Stimulated activated naive CD4-positive, alpha-beta T cell (primary cell): ENCODE results near the gene IL20RA.
A peak's percentile ranks its signal among the peaks of the same experiment; 100 is the strongest.
"Not testable (repeated sequence)": the region's sequence is repeated elsewhere in the genome, so short reads cannot be mapped to it uniquely, and the experiment has no call there.

Experiments
- DNase-seq, 6 experiments: peaks; one replicate each; lab custom pipeline; 2025; lab: John Stamatoyannopoulos, UW

The IL20RA gene, protein sequence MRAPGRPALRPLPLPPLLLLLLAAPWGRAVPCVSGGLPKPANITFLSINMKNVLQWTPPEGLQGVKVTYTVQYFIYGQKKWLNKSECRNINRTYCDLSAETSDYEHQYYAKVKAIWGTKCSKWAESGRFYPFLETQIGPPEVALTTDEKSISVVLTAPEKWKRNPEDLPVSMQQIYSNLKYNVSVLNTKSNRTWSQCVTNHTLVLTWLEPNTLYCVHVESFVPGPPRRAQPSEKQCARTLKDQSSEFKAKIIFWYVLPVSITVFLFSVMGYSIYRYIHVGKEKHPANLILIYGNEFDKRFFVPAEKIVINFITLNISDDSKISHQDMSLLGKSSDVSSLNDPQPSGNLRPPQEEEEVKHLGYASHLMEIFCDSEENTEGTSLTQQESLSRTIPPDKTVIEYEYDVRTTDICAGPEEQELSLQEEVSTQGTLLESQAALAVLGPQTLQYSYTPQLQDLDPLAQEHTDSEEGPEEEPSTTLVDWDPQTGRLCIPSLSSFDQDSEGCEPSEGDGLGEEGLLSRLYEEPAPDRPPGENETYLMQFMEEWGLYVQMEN

GRCh38 chr6:137044366-137045221 is at the start of gene IL20RA:
Gene IL20RA (minus strand): TSS chr6:137044965. CDS start chr6:137044728, 237 bp downstream.
- DNase-seq = no peak

DNA sequence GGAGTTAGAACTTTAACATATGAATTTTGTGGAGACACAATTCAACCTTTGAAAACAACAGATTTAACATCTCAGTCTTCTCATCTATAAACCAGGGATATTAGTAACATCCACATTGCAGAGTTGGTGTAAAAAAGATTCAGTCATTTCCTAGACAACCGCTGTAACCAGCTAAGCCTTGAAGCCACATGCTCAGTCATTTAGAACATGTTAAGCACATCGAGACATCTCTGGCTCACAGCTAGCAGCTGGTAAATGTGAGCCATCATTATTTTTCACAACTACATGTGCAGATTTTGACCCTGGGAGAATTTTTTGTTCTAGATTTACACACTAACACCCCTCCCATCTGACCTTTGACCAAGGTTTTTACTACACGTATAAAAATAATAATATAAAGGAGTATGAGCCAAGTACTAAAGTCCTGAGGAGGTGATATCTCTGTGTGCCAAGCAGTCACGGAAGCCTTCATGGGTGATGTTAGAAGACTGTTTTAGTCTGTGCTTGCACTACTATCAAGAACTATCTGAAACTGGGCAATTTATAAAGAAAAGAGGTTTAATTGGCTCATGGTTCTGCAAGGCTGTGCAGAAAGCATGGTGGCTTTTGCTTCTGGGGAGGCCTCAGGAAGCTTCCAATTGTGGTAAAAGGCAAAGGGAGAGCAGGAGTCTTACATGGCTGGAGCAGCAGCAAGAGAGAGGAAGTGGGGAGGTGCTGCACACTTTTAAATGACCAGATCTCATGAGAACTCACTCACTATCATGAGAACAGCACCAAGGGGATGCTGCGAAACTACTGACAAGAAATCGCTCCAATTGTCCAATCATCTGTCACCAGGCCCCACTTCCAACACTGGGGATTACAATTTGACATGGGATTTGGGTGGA is 48.7 kb upstream of the IL20RA start:
- DNase-seq = no peak

- no peak for DNase-seq
These were observed 47.3 kb upstream of the IL20RA start for GRCh38 chr6:137092018-137092417.

DNA sequence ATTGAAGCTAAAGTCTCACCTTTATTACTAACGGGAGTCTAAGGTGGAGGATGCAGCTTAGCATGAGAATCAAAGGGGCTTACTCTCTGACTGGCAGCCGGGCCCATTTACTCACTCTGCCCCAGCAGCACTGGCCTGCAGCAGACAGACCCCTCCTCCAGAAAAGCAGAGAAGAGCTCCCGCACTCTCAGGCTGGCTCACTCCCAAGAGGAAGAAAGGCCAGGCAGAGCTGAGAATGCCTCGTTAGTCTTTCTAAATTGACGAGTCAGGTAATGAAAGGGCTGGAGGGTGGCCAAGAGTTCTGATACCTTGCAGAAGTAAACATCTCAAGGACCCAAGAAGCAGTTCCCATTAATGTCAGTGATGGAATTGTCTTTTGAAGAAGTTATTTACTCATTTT is 44.5 kb upstream of the IL20RA start:
- DNase-seq = no peak

DNA sequence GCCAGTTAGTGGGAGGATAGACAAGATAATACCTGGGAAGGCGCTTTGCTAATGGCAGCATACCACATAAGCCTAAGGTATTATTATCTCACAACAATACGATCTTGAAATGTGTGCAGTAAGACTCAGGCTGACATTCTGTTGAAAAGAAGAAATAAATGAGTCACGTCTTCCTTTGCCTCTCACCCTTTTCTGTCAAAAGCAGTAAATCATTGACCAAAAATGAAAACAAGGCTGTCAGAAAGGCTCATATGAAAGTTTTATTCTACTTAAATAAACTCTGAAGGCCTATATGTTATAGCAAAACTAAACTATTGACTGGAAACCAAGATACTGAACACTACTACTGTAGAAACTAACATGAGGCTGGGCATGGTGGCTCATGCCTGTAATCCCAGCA is 43.1 kb upstream of the IL20RA start:
- no peak for DNase-seq

- no peak for DNase-seq
These were observed 41.3 kb upstream of the IL20RA start for GRCh38 chr6:137086031-137086430.

DNA sequence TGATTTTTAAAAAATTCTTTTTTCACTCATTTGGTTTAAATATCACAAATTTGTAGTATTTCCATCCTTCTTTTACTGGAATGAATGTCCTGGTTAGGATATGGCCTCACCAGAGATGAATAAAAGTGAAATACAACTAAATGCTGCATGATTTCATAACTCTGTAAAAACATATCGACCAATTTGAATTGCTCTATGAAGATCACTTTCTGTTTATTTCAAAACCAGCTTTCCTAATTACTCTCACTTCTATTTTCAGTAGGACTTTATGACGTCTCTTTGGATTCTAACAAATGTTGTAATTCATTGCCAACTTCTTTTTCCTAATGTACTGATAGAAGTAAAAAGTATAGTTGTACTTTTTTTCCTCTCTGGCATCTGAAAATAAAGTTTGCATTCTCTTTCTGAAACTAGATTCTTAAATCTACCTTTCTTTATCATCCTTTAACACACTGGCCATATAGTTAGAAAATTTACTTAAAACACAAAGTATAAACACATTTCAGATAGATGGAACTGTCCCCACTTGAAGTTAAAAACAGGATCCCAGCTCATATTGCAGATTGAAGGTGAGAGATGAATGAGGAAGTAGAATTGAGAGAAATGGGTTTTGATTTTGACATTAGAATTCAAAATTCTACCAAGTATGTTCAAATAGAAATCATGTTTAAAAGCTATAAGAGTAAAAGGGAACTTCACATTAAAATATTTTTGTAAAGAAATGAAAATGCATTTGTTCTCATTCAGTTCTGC is 40.3 kb upstream of the IL20RA start:
- DNase-seq = no peak

- DNase-seq = no peak
These were observed 39.3 kb upstream of the IL20RA start for GRCh38 chr6:137084090-137084489.

DNA sequence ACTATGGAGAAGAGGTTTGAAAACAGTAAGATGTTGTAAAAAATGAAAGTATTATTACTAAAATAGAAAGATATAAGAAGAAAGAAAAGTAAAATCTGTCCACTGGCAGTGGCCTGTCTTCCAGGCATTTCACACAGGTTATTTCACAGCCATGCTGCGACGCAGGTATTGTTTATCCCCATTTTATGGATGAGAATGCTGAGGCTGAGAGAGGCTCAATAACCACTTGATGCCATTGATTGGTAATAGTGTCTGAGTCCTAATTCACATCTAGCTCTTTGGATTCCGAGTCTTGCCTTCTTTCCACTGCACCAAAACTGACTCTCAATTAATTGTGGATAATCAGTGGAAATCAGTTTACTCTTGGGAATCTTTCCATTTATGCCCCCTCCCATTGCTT is 37.2 kb upstream of the IL20RA start:
- DNase-seq = no peak

DNA sequence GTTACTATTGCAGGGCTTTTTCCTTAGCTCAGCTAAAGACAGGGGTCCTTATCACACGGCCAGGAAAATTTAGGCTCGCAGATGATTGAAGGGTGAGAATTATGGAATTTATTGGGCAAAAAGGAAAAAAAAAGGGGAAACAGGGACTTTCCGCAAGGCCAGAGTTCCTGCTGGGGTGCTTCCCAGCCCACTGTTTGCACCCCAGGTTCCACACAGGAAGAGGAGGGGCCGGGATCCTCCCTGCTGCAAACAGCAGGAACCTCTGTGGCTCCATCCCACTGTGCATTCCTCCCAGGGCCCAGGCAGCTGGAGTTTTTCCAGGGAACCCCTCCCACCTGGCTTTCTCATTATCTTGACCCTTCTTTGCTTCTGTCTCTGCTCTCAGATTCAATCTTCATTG is 35.9 kb upstream of the IL20RA start:
- DNase-seq = no peak

GRCh38 chr6:137076277-137077068 is 31.7 kb upstream of the IL20RA start:
- peak in 4 of 6 experiments; percentile 3 to 26 (median 8) for DNase-seq

DNA sequence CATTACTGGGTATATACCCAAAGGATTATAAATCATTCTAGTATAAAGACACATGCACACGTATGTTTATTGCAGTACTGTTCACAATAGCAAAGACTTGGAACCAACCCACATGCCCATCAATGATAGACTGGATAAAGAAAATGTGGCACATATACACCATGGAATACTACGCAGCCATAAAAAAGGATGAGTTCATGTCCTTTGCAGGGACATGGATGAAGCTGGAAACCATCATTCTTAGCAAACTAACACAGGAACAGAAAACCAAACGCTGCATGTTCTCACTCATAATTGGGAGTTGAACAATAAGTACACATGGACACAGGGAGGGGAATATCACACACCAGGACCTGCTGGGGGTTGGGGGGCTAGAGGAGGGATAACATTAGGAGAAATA is 31.0 kb upstream of the IL20RA start:
- DNase-seq = not testable (repeated sequence)

- no peak for DNase-seq
These were observed 25.5 kb upstream of the IL20RA start for GRCh38 chr6:137070303-137070702.

DNA sequence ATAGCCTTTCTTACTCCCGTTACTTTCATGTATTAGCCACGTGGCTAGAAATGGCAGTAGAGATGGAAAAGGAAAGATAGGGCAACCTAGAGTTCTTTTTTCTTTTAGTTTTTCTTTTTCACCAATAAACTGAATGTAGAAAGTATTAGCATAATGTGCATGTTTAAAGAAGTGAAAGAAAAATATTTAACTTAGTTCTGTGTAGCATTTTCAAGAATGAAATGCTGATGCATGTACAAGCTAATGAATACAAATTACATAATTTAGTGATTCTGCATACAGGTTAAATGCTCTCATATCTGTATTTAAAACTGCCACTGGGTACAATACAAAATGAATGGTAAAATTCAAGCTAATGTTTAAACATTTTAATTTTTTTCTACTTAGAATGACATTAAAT is 22.6 kb upstream of the IL20RA start:
- no peak for DNase-seq

DNA sequence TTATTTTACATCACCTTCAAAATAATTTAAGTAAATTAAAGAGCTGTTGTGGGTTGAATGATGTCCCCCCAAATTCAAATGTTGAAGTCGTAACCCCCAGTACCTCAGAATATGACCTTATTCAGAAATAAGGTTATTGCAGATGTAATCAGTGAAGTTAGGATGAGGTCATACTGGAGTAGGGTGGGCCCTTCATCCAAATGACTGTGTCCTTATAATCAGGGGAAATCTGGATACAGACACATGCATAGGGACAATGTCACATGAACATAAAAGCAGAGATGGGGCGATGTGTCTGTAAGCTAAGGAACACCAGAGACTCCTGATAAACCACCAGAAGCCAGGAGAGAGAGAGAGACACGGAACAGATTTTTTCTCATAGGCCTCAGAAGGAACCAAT is 13.3 kb upstream of the IL20RA start:
- DNase-seq = no peak

DNA sequence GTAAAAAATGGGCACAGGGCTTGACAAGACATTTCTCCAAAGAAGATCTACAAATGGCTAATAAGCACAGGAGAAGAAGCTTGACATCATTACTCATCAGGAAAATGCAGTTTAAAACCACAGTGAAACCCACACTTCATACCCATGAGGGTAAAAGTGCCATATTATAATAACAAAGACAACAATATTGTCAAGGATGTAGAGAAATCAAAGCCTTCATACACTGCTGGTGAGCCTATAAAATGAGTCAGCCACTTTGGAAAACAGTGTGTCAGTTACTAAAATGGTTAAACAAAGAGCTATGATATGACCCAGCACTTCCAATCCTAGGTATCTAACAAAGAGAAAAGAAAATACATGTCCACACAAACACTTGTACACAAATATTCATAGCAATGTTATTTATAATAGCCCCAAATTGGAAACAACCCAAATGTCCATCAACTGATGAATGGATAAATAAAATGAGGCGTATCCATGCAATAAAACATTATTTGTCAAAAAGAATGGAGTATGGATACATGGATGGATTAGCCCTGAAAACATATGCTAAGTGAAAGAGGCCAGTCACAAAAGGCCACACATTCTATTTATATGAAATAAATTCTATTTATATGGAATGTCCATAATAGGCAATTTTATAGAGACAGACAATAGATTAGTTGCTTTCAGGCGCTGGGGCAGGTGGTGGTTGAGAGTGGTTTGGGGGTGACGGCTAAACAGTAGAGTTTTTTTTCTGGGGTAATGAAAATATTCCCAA is 11.5 kb upstream of the IL20RA start:
- DNase-seq = no peak

- no peak for DNase-seq
These were observed 7.2 kb upstream of the IL20RA start for GRCh38 chr6:137051790-137052472.

GRCh38 chr6:137049095-137049494 is 4.3 kb upstream of the IL20RA start:
- no peak for DNase-seq

GRCh38 chr6:137046871-137047412 is 2.2 kb upstream of the IL20RA start:
- no peak for DNase-seq
